GM12878 (cell line): ENCODE data around the gene CCSER2. TPM values are rescaled to one million over a fixed set of nuclear protein-coding genes. Genes with fewer than 3 reads are reported as not detected.

Experiments used
- ATF2 ChIP-seq: IDR thresholded peaks from 2 replicates; pipeline ENCODE4 v1.6.1; 2012; ENCODE audit warnings: low read length, inconsistent platforms
- ATF7 ChIP-seq: fragments of 450-650 bp; IDR thresholded peaks from 2 replicates; pipeline ENCODE4 v1.6.1; 2016; ENCODE audit warnings: low read depth, mild to moderate bottlenecking
- BCL11A ChIP-seq: IDR thresholded peaks from 2 replicates; pipeline ENCODE4 v1.6.1; 2011; ENCODE audit warnings: low read depth, low read length
- BRCA1 ChIP-seq: IDR thresholded peaks from 2 replicates; pipeline ENCODE4 v1.6.1; 2011; ENCODE audit warnings: low read depth, low read length, improper control_type of control experiment
- CEBPB ChIP-seq, 2 experiments: fragments of 150-350 bp in 1 of 2; IDR thresholded peaks; 2 replicates each; pipeline ENCODE4 v1.6.1; 2012 to 2014; ENCODE audit warnings: low read depth in 2 of 2, low read length in 2 of 2, borderline replicate concordance in 1 of 2, inconsistent platforms in 1 of 2
- E4F1 ChIP-seq: fragments of 450-650 bp; IDR thresholded peaks from 2 replicates; pipeline ENCODE4 v1.6.1; 2018; ENCODE audit warnings: borderline replicate concordance, mild to moderate bottlenecking; ENCODE audit not compliant: partially characterized antibody
- GATAD2B ChIP-seq: fragments of 450-650 bp; conservative IDR thresholded peaks from 2 replicates; pipeline ENCODE4 v1.6.1; 2017; ENCODE audit warnings: low read depth, mild to moderate bottlenecking, moderate library complexity
- HSF1 ChIP-seq: fragments of 150-350 bp; IDR thresholded peaks from 2 replicates; pipeline ENCODE4 v1.6.1; 2014; ENCODE audit warnings: mild to moderate bottlenecking, low read depth, low read length
- IKZF2 ChIP-seq, 2 experiments: fragments of 450-650 bp; IDR thresholded peaks; 2 replicates each; pipeline ENCODE4 v1.6.1; 2017; ENCODE audit warnings: mild to moderate bottlenecking in 2 of 2, moderate library complexity in 2 of 2
- IRF3 ChIP-seq: fragments of 450-650 bp; IDR thresholded peaks from 2 replicates; pipeline ENCODE4 v1.6.1; 2014; ENCODE audit warnings: mild to moderate bottlenecking
- LARP7 ChIP-seq: fragments of 450-650 bp; IDR thresholded peaks from 2 replicates; pipeline ENCODE4 v1.6.1; 2017; ENCODE audit warnings: mild to moderate bottlenecking
- MTA3 ChIP-seq: IDR thresholded peaks from 2 replicates; pipeline ENCODE4 v1.6.1; 2012; ENCODE audit warnings: low read length, inconsistent platforms, borderline replicate concordance
- NFIC ChIP-seq: IDR thresholded peaks from 2 replicates; pipeline ENCODE4 v1.6.1; 2012; ENCODE audit warnings: low read depth, mild to moderate bottlenecking, inconsistent platforms, low read length, moderate library complexity
- NR2F1 ChIP-seq: fragments of 450-650 bp; conservative IDR thresholded peaks from 2 replicates; pipeline ENCODE4 v1.6.1; 2017; ENCODE audit warnings: mild to moderate bottlenecking
- NRF1 ChIP-seq: conservative IDR thresholded peaks from 2 replicates; pipeline ENCODE4 v1.6.1; 2011; ENCODE audit warnings: mild to moderate bottlenecking, low read depth, low read length, improper control_type of control experiment
- PBX3 ChIP-seq: IDR thresholded peaks from 2 replicates; pipeline ENCODE4 v1.6.1; 2011; ENCODE audit warnings: mild to moderate bottlenecking, low read depth, low read length, moderate library complexity; ENCODE audit not compliant: insufficient replicate concordance
- PKNOX1 ChIP-seq: fragments of 450-650 bp; IDR thresholded peaks from 2 replicates; pipeline ENCODE4 v1.6.1; 2016; ENCODE audit warnings: mild to moderate bottlenecking
- PML ChIP-seq: IDR thresholded peaks from 2 replicates; pipeline ENCODE4 v1.6.1; 2012; ENCODE audit warnings: low read length, inconsistent platforms
- POLR2AphosphoS2 ChIP-seq: IDR thresholded peaks from 2 replicates; pipeline ENCODE4 v1.6.1; 2011; ENCODE audit warnings: low read depth, mild to moderate bottlenecking, low read length, improper control_type of control experiment, moderate library complexity
- RCOR1 ChIP-seq: conservative IDR thresholded peaks from 2 replicates; pipeline ENCODE4 v1.6.1; 2012; ENCODE audit warnings: low read depth, low read length, improper control_type of control experiment
- SREBF2 ChIP-seq: IDR thresholded peaks from 2 replicates; pipeline ENCODE4 v1.6.1; 2012; ENCODE audit warnings: mild to moderate bottlenecking, low read length
- SUZ12 ChIP-seq: fragments of 200-600 bp; sonication (generic); IDR thresholded peaks from one replicate; pipeline ENCODE4 v1.6.1; 2018; ENCODE audit warnings: antibody characterized with exemption, mild to moderate bottlenecking; ENCODE audit not compliant: unreplicated experiment
- TBL1XR1 ChIP-seq: IDR thresholded peaks from 2 replicates; pipeline ENCODE4 v1.6.1; 2012; ENCODE audit warnings: low read depth, low read length, improper control_type of control experiment
- TCF12 ChIP-seq: IDR thresholded peaks from 2 replicates; pipeline ENCODE4 v1.6.1; 2011; ENCODE audit warnings: low read depth, mild to moderate bottlenecking, low read length
- ZNF217 ChIP-seq: fragments of 450-650 bp; IDR thresholded peaks from 2 replicates; pipeline ENCODE4 v1.6.1; 2017; ENCODE audit warnings: antibody characterized with exemption, mild to moderate bottlenecking
- polyA plus RNA-seq, 11 experiments: library from polyadenylated mRNA; depleted of rRNA in 4 of 11; unstranded in 6 of 11; stranded (reverse) in 5 of 11; fragments of >200 nt; fragmentation: Nextera tagmentation in 4 of 11; fragmentation: Illumina TruSeq in 1 of 11; extraction: Ambion mirVana in 4 of 11; extraction: Trizol in 1 of 11; gene quantifications; 1 replicate in 1 of 11; 2 replicates in 10 of 11; pipeline versions ENCODE4 v1.2.1 to v1.2.3, GENCODE V29; 2011 to 2016; ENCODE audit warnings: inconsistent platforms in 2 of 11, missing spikeins in 2 of 11, low read depth in 1 of 11
- total RNA-seq, 4 experiments: library from RNA; depleted of rRNA in 3 of 4; stranded (reverse); fragments of >200 nt in 3 of 4; fragmentation: Illumina TruSeq in 1 of 4; extraction: Trizol in 1 of 4; gene quantifications; 2 replicates each; pipeline versions ENCODE4 v1.2.1 to v1.2.3, GENCODE V29; 2013 to 2021

CCSER2 gene
- total and polyA plus RNA-seq, 10 of the 15 experiments (the other 5 are each of a cell fraction or from before 2014, with no cell fraction given) = 4.7 to 18.8 (median 13.2) TPM

GRCh38 chr10:84317174-84317573 lies 11.2 kb upstream of the CCSER2 start (continued):
- TF ChIP-seq E4F1 (no peak), MTA3 (0 out of 2 replicates have a peak, but pooled peaks have one; percentile 59), RCOR1 (no peak), ATF7 (peak; percentile 97), POLR2AphosphoS2 (no peak), CEBPB (IDR thresholded peaks at IDR 0.05; ENCODE audit: borderline replicate concordance in 1 of 2, low read depth in 2 of 2, low read length in 2 of 2) (no peak), BCL11A (no peak), SUZ12 (no peak), HSF1 (no peak), GATAD2B (no peak), IRF3 (no peak), SREBF2 (no peak), ATF2 (peak; percentile 95), TBL1XR1 (peak; percentile 98), IKZF2 (IDR thresholded peaks at IDR 0.05) (peak; percentile 80), NFIC (peak; percentile 94), PBX3 (no peak), ZNF217 (peak; percentile 62; the same call in 1 of the 2 replicates), BRCA1 (no peak), TCF12 (no peak), PML (no peak), LARP7 (no peak), NRF1 (no peak), NR2F1 (no peak), PKNOX1 (no peak)
